Activated T-helper 17 cell treated with anti-CD3 and anti-CD28 coated beads, Interleukin-2, amount 50 U/mL, for 72 hours (primary cell): ENCODE results near the gene RSU1. TPM values are rescaled to one million over a fixed set of nuclear protein-coding genes. Genes with fewer than 3 reads are reported as not detected.

ENCODE experiments used
- ATAC-seq: fragments of 150-1000 bp; cut with Tn5 transposase; replicated peaks from 2 replicates; pipeline ENCODE4 v1.10.0; 2021; ENCODE audit warnings: mild to moderate bottlenecking, moderate library complexity
- H3K27ac Mint-ChIP-seq: one replicate; pipeline ENCODE4 v1.8.0; 2022; ENCODE audit warnings: mixed read lengths
- H3K27me3 Mint-ChIP-seq: one replicate; pipeline ENCODE4 v1.8.0; 2022; ENCODE audit warnings: mixed read lengths
- H3K36me3 Mint-ChIP-seq: one replicate; pipeline ENCODE4 v1.8.0; 2022; ENCODE audit warnings: low read depth, mild to moderate bottlenecking, mixed read lengths
- H3K4me1 Mint-ChIP-seq: one replicate; pipeline ENCODE4 v1.8.0; 2022; ENCODE audit warnings: mixed read lengths
- H3K4me3 Mint-ChIP-seq: one replicate; pipeline ENCODE4 v1.8.0; 2022; ENCODE audit warnings: mild to moderate bottlenecking, mixed read lengths
- H3K9me3 Mint-ChIP-seq: one replicate; pipeline ENCODE4 v1.8.0; 2022; ENCODE audit warnings: mixed read lengths
- total RNA-seq, 2 donors: library from RNA; stranded (reverse); gene quantifications; one replicate each; pipeline ENCODE4 v1.2.3, GENCODE V29; 2022

RSU1 gene
- total RNA-seq, 2 donors from 2014 or later: 56.1 to 87.8 TPM

DNA sequence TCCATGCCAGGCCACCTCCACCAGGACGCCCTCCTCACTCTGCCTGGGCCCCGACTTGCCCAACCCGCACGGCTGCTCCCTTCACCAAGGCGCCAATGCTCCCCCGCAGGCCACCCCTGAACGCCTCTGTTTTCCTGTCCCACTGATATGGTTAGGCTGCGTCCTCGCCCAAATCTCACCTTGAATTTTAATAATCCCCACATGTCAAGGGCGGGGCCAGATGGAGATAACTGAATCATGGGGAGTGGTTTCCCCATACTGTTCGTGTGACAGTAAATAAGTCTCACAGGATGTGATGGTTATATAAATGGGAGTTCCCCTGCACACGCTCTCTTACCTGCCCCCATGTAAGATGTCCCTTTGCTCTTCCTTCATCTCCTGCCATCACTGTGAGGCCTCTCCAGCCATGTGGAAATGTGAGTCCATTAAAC is 29.8 kb downstream of the RSU1 start:
- peak overlapping the region; percentile 76 for H3K4me3 Mint-ChIP-seq
- H3K36me3 Mint-ChIP-seq: peaks cover 58% of the 10 kb centered on the region
- peaks cover 33% of the 10 kb centered on the region for H3K4me1 Mint-ChIP-seq
- peak; percentile 93 for ATAC-seq
- peak overlapping the region; percentile 94 for H3K27ac Mint-ChIP-seq
- no peaks in the 10 kb centered on the region for H3K27me3 Mint-ChIP-seq
- peaks cover 5% of the 10 kb centered on the region for H3K9me3 Mint-ChIP-seq

- Mint-ChIP-seq H3K4me1 (peaks cover 31% of the 10 kb centered on the region), H3K36me3 (peaks cover 35% of the 10 kb centered on the region), H3K27me3 (no peaks in the 10 kb centered on the region), H3K27ac (no peak overlapping the region), H3K9me3 (no peaks in the 10 kb centered on the region), H3K4me3 (no peak overlapping the region)
- no peak for ATAC-seq
Measured at GRCh38 chr10:16780338-16780880, 36.8 kb downstream of the RSU1 start.

DNA sequence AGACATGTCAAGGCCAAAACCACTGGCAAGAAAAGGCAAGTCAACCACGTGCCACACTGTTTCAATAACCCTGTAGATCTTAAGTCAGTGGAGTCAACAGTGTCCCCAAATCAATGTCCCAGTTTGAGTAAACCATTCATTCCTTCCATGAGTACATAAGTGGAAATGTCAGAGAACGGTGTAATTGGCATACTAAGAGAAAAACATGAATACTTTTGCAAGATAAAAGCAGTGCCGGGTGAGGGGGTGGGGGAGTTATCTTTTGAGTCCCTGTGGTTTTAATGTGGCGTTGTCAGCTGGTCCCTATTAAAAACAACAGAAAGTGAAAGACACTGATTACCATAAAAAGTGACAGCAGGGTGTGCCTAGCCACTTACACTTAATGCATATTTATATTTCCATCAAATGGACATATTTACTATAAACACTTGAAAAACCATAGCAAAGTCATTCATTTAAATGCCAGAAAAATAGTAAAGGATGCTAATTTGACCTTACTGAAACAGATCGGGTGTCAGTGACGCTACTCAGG is 37.8 kb downstream of the RSU1 start:
- peak; percentile 98 for ATAC-seq
- no peaks in the 10 kb centered on the region for H3K27me3 Mint-ChIP-seq
- H3K36me3 Mint-ChIP-seq: peaks cover 35% of the 10 kb centered on the region
- peak overlapping the region; percentile 96 for H3K27ac Mint-ChIP-seq
- peaks cover 30% of the 10 kb centered on the region for H3K4me1 Mint-ChIP-seq
- H3K9me3 Mint-ChIP-seq: no peaks in the 10 kb centered on the region
- peak overlapping the region; percentile 61 for H3K4me3 Mint-ChIP-seq

DNA sequence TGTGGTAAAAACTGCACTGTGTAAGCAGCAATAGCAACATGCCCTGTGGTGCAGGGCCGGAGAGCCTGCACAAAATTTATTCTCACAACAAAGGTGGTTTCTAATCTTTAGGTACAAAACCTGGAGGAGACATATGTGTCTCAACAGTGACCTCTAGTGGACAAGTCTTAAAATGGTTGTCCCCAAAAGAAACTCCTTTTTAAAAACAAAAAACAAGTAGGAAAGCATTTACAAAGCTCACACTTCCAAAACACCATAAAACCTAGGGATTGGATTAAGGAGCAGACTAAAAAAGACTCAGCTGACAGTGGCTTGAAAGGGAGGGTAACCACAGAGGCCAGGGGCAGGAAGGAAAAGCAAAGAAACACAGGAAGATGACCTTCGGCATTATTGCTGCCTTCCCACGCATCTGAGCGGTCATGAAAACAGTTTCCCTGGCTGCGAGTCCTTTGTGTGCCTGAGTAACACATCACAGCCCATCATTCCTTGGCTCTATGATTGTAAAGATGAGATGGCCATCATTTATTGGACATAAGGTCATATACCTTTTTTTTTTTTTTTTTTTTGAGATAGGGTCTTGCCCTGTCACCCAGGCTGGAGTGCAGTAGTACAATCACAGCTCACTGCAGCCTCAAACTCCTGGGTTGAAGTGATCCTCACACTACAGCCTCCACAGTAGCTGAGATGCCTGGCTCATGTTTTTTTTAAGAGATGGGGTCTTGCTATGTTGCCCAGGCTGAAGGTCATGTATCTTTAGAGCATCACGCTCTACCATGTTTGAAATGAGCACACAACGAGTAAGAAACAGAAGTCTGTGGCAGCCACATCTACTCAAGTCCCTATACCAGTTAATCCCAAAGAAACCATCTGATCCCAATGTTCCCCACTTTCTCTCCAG is 39.5 kb downstream of the RSU1 start:
- H3K4me1 Mint-ChIP-seq: peaks cover 26% of the 10 kb centered on the region
- H3K4me3 Mint-ChIP-seq: peak overlapping the region; percentile 73
- peak overlapping the region; percentile 96 for H3K27ac Mint-ChIP-seq
- no peaks in the 10 kb centered on the region for H3K27me3 Mint-ChIP-seq
- no peaks in the 10 kb centered on the region for H3K9me3 Mint-ChIP-seq
- H3K36me3 Mint-ChIP-seq: peaks cover 24% of the 10 kb centered on the region
- ATAC-seq: no peak

DNA sequence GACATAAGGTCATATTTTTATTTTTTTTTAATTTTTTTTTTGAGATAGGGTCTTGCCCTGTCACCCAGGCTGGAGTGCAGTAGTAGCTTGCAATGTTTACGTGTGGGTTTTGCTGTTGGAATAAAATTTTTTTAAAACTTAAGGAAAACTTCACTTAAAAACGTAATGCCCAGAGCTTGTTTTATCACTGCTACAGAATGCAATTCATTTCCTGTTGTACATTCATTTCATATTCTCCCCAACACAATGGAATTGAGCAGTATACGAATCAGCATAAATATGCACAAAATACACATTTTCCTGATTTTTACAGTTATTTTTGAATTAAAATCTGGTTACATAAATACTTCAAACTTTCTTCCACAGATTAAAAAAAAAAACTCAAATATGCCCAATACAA is 40.3 kb downstream of the RSU1 start:
- Mint-ChIP-seq H3K27me3 (no peaks in the 10 kb centered on the region), H3K27ac (no peak overlapping the region), H3K9me3 (no peaks in the 10 kb centered on the region), H3K36me3 (peaks cover 27% of the 10 kb centered on the region), H3K4me1 (peaks cover 30% of the 10 kb centered on the region), H3K4me3 (no peak overlapping the region)
- no peak for ATAC-seq

DNA sequence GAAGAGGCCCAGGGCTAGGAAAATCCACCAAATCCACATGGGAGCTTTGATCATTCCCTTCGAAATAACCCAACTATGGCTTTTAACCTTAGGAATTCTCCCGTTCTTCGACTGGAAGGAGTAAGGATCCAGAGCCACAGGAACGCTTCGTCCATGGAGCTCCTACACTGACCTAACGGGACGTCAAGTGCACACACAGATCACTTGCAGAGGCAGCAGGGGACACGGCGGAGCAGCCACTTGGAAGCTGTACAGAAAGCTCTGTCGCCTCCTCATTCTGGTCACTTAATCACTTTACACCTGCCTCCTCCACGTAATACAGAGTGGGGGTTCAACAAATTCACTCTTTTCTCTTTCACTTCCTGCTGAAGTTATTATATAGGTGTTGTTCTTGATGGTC is 43.9 kb downstream of the RSU1 start:
- Mint-ChIP-seq H3K36me3 (peaks cover 18% of the 10 kb centered on the region), H3K4me3 (no peak overlapping the region), H3K27me3 (no peaks in the 10 kb centered on the region), H3K9me3 (no peaks in the 10 kb centered on the region), H3K27ac (no peak overlapping the region), H3K4me1 (peaks cover 27% of the 10 kb centered on the region)
- ATAC-seq: no peak

DNA sequence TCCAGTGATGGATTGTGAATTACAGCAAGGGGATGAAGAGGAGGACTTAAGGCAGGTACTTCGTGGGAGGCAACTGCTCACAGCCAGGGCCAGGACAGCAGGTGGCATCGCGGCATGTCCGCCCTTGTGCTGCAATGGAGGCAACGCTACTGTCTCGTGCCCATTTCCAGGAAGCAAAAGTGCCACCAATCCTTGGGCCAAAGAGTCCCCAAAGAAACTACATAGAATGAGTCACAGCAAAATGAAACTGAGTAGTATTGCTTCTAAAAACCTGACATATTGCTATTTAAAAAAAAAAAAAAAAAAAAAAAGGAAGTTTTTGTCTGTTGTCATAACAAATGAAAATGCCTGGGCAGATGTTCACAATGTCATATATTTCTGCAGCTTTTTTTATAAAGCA is 46.6 kb downstream of the RSU1 start:
- H3K27ac Mint-ChIP-seq: peak overlapping the region; percentile 83
- ATAC-seq: peak; percentile 87

DNA sequence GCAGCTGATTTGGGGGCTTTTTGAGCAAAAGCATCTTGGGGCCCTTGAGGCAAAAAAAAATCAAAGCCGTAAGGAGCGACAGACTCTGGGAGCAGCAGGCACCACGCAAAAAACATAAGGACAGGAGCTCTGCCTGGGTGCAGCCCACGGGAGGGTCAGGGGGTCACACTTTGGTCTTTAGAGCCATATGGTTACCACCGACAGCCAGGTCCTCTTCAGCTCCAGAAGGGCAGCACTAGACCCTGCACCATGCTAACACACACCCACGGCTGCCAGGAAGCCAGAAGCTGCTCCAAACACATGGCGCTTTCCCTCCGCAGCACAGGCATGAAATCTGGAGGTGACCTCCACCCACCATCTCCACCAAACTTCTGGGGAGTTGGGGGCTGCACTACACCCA is 47.1 kb downstream of the RSU1 start:
- Mint-ChIP-seq H3K36me3 (peaks cover 12% of the 10 kb centered on the region), H3K4me1 (peaks cover 23% of the 10 kb centered on the region), H3K4me3 (no peak overlapping the region), H3K27me3 (no peaks in the 10 kb centered on the region), H3K9me3 (no peaks in the 10 kb centered on the region), H3K27ac (no peak overlapping the region)
- no peak for ATAC-seq

More for the DNA sequence above, 46.6 kb downstream of the RSU1 start:
- Mint-ChIP-seq H3K4me1 (peaks cover 23% of the 10 kb centered on the region), H3K4me3 (no peak overlapping the region), H3K9me3 (no peaks in the 10 kb centered on the region), H3K27me3 (no peaks in the 10 kb centered on the region), H3K36me3 (peaks cover 12% of the 10 kb centered on the region)

DNA sequence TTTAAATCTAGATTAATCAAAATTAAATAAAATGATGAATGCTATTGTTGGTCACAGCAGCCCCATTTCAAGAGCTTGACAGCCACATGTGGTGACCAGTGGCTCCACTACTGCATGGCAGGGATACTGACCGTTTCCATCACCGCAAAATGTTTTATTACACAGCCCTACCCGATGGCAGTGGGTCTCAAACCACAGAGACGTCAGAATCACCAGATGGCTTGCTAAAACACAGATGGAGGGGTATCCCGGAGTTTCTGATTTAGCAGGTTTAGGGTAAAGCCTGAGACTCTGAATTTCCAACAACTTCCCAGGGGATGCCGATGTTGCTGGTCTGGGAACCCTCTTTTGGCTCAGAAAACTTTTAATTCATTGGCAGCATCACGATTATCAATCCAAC is 47.9 kb downstream of the RSU1 start:
- H3K27ac Mint-ChIP-seq: no peak overlapping the region
- H3K9me3 Mint-ChIP-seq: no peaks in the 10 kb centered on the region
- ATAC-seq: no peak
- H3K27me3 Mint-ChIP-seq: no peaks in the 10 kb centered on the region
- H3K36me3 Mint-ChIP-seq: peaks cover 15% of the 10 kb centered on the region
- peaks cover 23% of the 10 kb centered on the region for H3K4me1 Mint-ChIP-seq
- H3K4me3 Mint-ChIP-seq: no peak overlapping the region

- H3K27ac Mint-ChIP-seq: no peak overlapping the region
Measured at GRCh38 chr10:16768702-16769101, 48.5 kb downstream of the RSU1 start.

GRCh38 chr10:16765509-16766375 is 51.5 kb downstream of the RSU1 start:
- Mint-ChIP-seq H3K4me1 (peaks cover 18% of the 10 kb centered on the region), H3K36me3 (peaks cover 36% of the 10 kb centered on the region), H3K9me3 (no peaks in the 10 kb centered on the region), H3K27me3 (no peaks in the 10 kb centered on the region), H3K4me3 (no peak overlapping the region), H3K27ac (peak overlapping the region; percentile 3)
- peak; percentile 26 for ATAC-seq

More at GRCh38 chr10:16768702-16769101, 48.5 kb downstream of the RSU1 start:
- no peak for ATAC-seq
- peaks cover 21% of the 10 kb centered on the region for H3K36me3 Mint-ChIP-seq
- H3K4me3 Mint-ChIP-seq: no peak overlapping the region
- peaks cover 23% of the 10 kb centered on the region for H3K4me1 Mint-ChIP-seq
- no peaks in the 10 kb centered on the region for H3K27me3 Mint-ChIP-seq
- H3K9me3 Mint-ChIP-seq: no peaks in the 10 kb centered on the region

DNA sequence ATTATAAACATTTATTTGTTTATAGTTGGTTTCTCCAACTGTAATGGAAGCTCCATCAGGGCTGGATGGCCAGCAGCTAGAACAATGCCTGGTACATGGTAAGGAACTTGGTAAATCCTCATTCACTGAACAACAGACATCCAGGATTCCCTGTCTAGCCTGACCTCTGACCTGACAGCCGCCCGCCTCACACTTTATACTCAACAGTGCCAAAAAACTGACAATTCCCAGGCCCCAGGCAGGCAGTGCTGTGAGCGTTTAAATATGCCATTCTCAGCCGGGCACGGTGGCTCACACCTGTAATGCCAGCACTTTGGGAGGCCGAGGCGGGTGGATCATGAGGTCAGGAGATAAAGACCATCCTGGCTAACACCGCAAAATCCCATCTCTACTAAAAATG is 55.9 kb downstream of the RSU1 start:
- H3K9me3 Mint-ChIP-seq: no peaks in the 10 kb centered on the region
- peaks cover 69% of the 10 kb centered on the region for H3K36me3 Mint-ChIP-seq
- H3K4me3 Mint-ChIP-seq: no peak overlapping the region
- no peak overlapping the region for H3K27ac Mint-ChIP-seq
- ATAC-seq: no peak
- H3K4me1 Mint-ChIP-seq: peaks cover 10% of the 10 kb centered on the region
- no peaks in the 10 kb centered on the region for H3K27me3 Mint-ChIP-seq

DNA sequence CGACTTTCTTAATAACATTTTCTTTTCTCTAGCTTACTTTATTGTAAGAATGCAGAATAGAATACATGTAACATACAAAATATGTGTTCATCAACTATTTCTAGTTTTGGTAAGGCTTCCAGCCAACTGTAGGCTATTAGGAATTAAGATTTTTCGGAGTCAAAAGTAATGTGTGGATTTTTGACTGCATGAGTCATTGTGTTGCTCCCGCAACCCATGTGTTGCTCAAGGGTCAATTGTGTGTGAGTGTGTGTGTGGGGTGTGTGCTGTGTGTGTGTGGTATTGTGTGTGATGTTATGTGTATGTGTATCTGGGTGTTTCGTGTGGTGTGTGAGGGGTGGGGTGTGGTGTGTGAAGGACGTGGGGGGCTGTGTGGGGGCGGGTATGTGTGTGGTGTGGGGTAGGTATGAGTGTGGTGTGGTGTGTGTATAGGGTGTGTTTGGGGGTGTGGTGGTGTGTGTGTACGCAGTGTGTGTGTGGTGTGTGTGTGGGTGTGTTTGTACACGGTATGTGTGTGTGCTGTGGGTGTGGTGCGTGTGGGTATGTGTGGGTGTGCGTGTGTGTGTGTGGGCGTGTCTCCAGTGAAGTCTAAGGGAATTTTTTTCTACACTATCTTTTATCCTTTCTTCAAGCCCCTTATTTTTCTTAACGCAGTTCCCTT is 60.5 kb downstream of the RSU1 start:
- Mint-ChIP-seq H3K9me3 (no peaks in the 10 kb centered on the region), H3K36me3 (peaks cover 82% of the 10 kb centered on the region), H3K27ac (peak overlapping the region; percentile 27), H3K4me3 (no peak overlapping the region), H3K4me1 (peaks cover 6% of the 10 kb centered on the region), H3K27me3 (no peaks in the 10 kb centered on the region)
- no peak for ATAC-seq

DNA sequence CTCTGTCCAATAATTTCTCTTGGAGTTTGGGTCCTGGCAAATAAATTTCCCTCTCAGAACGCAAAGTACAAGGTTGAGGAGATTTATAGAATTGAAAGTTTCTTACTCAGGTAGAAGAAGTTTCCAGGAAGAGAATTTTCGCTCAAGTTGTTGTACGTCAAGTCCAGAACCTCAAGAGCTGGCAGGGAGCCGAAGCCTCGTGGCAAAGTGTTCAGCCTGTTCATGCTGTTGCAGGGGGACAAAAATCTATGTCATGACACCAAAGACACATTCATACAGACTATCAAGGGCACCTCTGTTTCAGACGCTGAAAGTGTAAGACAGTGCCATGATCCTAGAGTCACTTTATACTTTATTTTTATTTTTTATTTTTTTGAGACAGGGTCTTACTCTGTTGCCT is 62.5 kb downstream of the RSU1 start:
- Mint-ChIP-seq H3K27ac (no peak overlapping the region), H3K4me3 (no peak overlapping the region), H3K4me1 (peaks cover 6% of the 10 kb centered on the region), H3K36me3 (peaks cover 87% of the 10 kb centered on the region), H3K27me3 (no peaks in the 10 kb centered on the region), H3K9me3 (no peaks in the 10 kb centered on the region)
- no peak for ATAC-seq
